K562 (cell line): ENCODE data around the gene PPOX. TPM values are rescaled to one million over a fixed set of nuclear protein-coding genes. Genes with fewer than 3 reads are reported as not detected.
A peak's percentile ranks its signal among the peaks of the same experiment; 100 is the strongest.

Experiments
- ARID3B ChIP-seq: fragments of 250-450 bp; sonication (Bioruptor Pico); IDR thresholded peaks from 2 replicates; pipeline ENCODE4 v1.4.0; 2020; ENCODE audit warnings: borderline replicate concordance
- ATF3 ChIP-seq, 2 experiments: fragments of 450-650 bp in 1 of 2; sonication (generic) in 1 of 2; formaldehyde crosslinking in 1 of 2; IDR thresholded peaks in 1 of 2; conservative IDR thresholded peaks in 1 of 2; 2 replicates each; pipeline versions ENCODE4 v1.6.1 to v1.8.1; 2016 to 2023; ENCODE audit warnings: mild to moderate bottlenecking in 2 of 2, moderate library complexity in 2 of 2, inconsistent platforms in 1 of 2, missing genetic modification reagents in 1 of 2
- C11orf30 ChIP-seq: fragments of 450-650 bp; IDR thresholded peaks from 2 replicates; pipeline ENCODE4 v1.6.1; 2016; ENCODE audit warnings: low read depth, mild to moderate bottlenecking
- CBFA2T3 ChIP-seq: fragments of 450-650 bp; IDR thresholded peaks from 2 replicates; pipeline ENCODE4 v1.6.1; 2017
- CBX5 ChIP-seq: IDR thresholded peaks from 2 replicates; pipeline ENCODE4 v1.6.1; 2014; ENCODE audit warnings: low read depth, borderline replicate concordance
- CREB5 ChIP-seq: fragments of 250-450 bp; sonication (Bioruptor Pico); IDR thresholded peaks from 2 replicates; pipeline ENCODE4 v1.5.0; 2020; ENCODE audit warnings: mild to moderate bottlenecking
- ELK3 ChIP-seq: fragments of 450-650 bp; formaldehyde crosslinking; IDR thresholded peaks from 2 replicates; pipeline ENCODE4 v1.4.0; 2020; ENCODE audit warnings: mild to moderate bottlenecking
- FUS ChIP-seq: fragments of 200-400 bp; formaldehyde crosslinking; optimal IDR thresholded peaks from 2 replicates; pipeline ENCODE3; 2017; ENCODE audit warnings: low read depth, low read length
- GATA2 ChIP-seq: sonication (generic); formaldehyde crosslinking; IDR thresholded peaks from 2 replicates; pipeline ENCODE4 v1.4.0; 2020; ENCODE audit warnings: mild to moderate bottlenecking, missing genetic modification reagents
- KDM2B ChIP-seq: fragments of 250-450 bp; sonication (Bioruptor Pico); IDR thresholded peaks from 2 replicates; pipeline ENCODE4 v1.8.0; 2021; ENCODE audit warnings: mild to moderate bottlenecking, moderate library complexity
- MYNN ChIP-seq, 2 experiments: sonication (generic); formaldehyde crosslinking in 1 of 2; IDR thresholded peaks; 2 replicates each; pipeline versions ENCODE4 v1.5.0 to v1.6.1; 2016 to 2020; ENCODE audit warnings: antibody characterized with exemption in 1 of 2, missing genetic modification reagents in 1 of 2
- TBL1XR1 ChIP-seq, 2 experiments: IDR thresholded peaks; 2 replicates each; pipeline ENCODE4 v1.6.1; 2012; ENCODE audit warnings: improper control_type of control experiment in 2 of 2, low read length in 2 of 2, mild to moderate bottlenecking in 1 of 2
- TFAM ChIP-seq: fragments of 250-450 bp; sonication (Bioruptor Pico); conservative IDR thresholded peaks from 2 replicates; pipeline ENCODE4 v1.5.0; 2021; ENCODE audit warnings: mild to moderate bottlenecking, moderate library complexity
- YBX1 ChIP-seq: fragments of 450-650 bp; IDR thresholded peaks from 2 replicates; pipeline ENCODE4 v1.7.1; 2016; ENCODE audit warnings: mild to moderate bottlenecking
- ZC3H11A ChIP-seq: IDR thresholded peaks from 2 replicates; pipeline ENCODE4 v1.6.1; 2012; ENCODE audit warnings: low read depth, low read length, improper control_type of control experiment
- ZNF217 ChIP-seq: sonication (generic); formaldehyde crosslinking; IDR thresholded peaks from 2 replicates; pipeline ENCODE4 v1.8.0; 2022; ENCODE audit warnings: mild to moderate bottlenecking, missing genetic modification reagents
- ZNF3 ChIP-seq: fragments of 250-450 bp; sonication (Bioruptor Pico); IDR thresholded peaks from 2 replicates; pipeline ENCODE4 v1.5.0; 2021; ENCODE audit warnings: mild to moderate bottlenecking, moderate library complexity
- polyA plus RNA-seq, 8 experiments: library from polyadenylated mRNA; depleted of rRNA in 4 of 8; stranded (reverse) in 5 of 8; unstranded in 3 of 8; fragments of >200 nt; fragmentation: Nextera tagmentation in 2 of 8; fragmentation: Illumina TruSeq in 1 of 8; extraction: Ambion mirVana in 2 of 8; extraction: Trizol in 1 of 8; gene quantifications; 2 replicates each; pipeline versions ENCODE4 v1.2.1 to v1.2.3, GENCODE V29; 2011 to 2014; ENCODE audit warnings: inconsistent platforms in 1 of 8, missing spikeins in 1 of 8
- total RNA-seq, 7 experiments: library from RNA; depleted of rRNA in 6 of 7; stranded (reverse); fragments of >200 nt in 6 of 7; fragmentation: Illumina TruSeq in 2 of 7; extraction: Trizol in 2 of 7; gene quantifications; 2 replicates each; pipeline versions ENCODE4 v1.2.1 to v1.2.3, GENCODE V29; 2011 to 2021; ENCODE audit warnings: low replicate concordance in 1 of 7
- TF ChIP-seq, protein P1 (sequence below), 2 experiments: IDR thresholded peaks; 2 replicates each; pipeline ENCODE4 v1.6.1; 2011; ENCODE audit warnings: borderline replicate concordance in 1 of 2, control low read depth in 1 of 2, low read depth in 1 of 2, low read length in 1 of 2, mild to moderate bottlenecking in 1 of 2, mixed read lengths in 1 of 2, moderate library complexity in 1 of 2; ENCODE audit not compliant: insufficient read depth in 1 of 2, insufficient read length in 1 of 2, poor library complexity in 1 of 2, severe bottlenecking in 1 of 2; ENCODE audit errors: extremely low read depth in 1 of 2
- TF ChIP-seq, protein P2 (sequence below): sonication (generic); formaldehyde crosslinking; IDR thresholded peaks from 2 replicates; pipeline ENCODE4 v1.8.1; 2023; ENCODE audit warnings: mild to moderate bottlenecking, missing genetic modification reagents, moderate library complexity

The PPOX gene
- total and polyA plus RNA-seq, 9 of the 15 experiments (the other 6 are each of a cell fraction or from before 2014, with no cell fraction given) = 17.0 to 57.1 (median 38.9) TPM

DNA sequence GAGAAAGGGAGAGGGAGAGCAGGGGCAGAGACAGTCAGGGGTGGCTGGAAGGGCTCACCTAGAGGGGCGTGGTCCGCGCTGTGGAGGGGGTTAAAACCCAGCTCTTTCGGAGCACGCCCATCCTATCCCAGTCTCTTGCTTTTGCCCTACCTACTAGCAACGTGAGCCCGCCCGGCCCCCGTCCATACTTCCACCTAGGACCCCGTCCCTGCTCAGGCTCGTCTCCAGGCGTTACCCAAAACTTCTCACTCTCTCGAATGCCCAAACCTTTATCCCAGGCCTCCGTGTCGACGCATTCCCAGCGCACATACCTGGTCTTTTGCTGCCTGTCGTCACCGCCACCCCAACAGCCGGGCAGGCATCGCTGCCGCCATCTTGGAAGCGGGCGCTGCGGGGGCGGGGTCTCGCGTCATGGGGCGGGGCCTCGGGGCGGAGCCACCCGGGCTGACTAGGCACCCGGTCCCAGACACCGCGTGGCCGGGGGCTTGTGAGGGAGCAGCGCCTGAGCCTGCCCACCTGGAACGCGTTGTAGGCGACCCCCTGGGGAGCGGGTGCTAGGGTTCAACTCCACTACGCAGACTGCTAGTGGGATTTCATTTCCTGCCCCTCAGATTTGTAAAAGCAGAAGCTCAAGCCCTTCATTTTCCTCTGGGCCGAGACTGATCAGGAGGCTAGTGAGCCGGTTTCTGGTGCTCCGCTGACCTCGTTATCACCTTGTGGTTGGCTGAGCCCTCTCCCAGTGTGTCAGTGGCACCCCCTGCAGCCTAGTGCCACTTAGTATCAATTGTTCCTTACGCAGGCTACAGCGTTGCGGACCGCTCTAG lies 11.1 kb downstream of the PPOX start, which contains the start of gene B4GALT3 (continued):
- no peak for TF ChIP-seq CREB5 (CRISPR knock-in tag)
- peak; percentile 51; the same call in 1 of the 2 replicates for TF ChIP-seq GATA2 (CRISPR knock-in tag)
- TF ChIP-seq CBFA2T3 = no peak; the same call in 1 of the 2 replicates
- TF ChIP-seq CBX5 = no peak
- TF ChIP-seq ZNF217 = no peak
- peak; percentile 31; the same call in 1 of the 2 replicates for TF ChIP-seq ATF3 (IDR thresholded peaks at IDR 0.05)
- TF ChIP-seq ATF3 (CRISPR knock-in tag; conservative IDR thresholded peaks at IDR 0.05) = no peak
- TF ChIP-seq ARID3B (CRISPR knock-in tag) = no peak
- no peak for TF ChIP-seq YBX1
- no peak for TF ChIP-seq ZC3H11A
- peak; percentile 62 for TF ChIP-seq C11orf30
- TF ChIP-seq, protein P1, sequence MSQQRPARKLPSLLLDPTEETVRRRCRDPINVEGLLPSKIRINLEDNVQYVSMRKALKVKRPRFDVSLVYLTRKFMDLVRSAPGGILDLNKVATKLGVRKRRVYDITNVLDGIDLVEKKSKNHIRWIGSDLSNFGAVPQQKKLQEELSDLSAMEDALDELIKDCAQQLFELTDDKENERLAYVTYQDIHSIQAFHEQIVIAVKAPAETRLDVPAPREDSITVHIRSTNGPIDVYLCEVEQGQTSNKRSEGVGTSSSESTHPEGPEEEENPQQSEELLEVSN (IDR thresholded peaks at IDR 0.05; ENCODE audit: borderline replicate concordance in 1 of 2, extremely low read depth in 1 of 2, insufficient read depth in 1 of 2, insufficient read length in 1 of 2, low read depth in 1 of 2, low read length in 1 of 2, poor library complexity in 1 of 2, severe bottlenecking in 1 of 2) = peak; percentile 85 to 91
- TF ChIP-seq FUS = no peak
- TF ChIP-seq KDM2B (CRISPR knock-in tag) = peak; percentile 84; the same call in 1 of the 2 replicates
- no peak for TF ChIP-seq MYNN (IDR thresholded peaks at IDR 0.05)
- no peak for TF ChIP-seq MYNN (CRISPR knock-in tag; IDR thresholded peaks at IDR 0.05)
- TF ChIP-seq TBL1XR1 (IDR thresholded peaks at IDR 0.05; ENCODE audit: low read length in 2 of 2) = peak; percentile 46 to 68; a peak in 2 of 4 replicates
- TF ChIP-seq ELK3 (CRISPR knock-in tag) = no peak
- no peak for TF ChIP-seq ZNF3
- TF ChIP-seq, protein P2, sequence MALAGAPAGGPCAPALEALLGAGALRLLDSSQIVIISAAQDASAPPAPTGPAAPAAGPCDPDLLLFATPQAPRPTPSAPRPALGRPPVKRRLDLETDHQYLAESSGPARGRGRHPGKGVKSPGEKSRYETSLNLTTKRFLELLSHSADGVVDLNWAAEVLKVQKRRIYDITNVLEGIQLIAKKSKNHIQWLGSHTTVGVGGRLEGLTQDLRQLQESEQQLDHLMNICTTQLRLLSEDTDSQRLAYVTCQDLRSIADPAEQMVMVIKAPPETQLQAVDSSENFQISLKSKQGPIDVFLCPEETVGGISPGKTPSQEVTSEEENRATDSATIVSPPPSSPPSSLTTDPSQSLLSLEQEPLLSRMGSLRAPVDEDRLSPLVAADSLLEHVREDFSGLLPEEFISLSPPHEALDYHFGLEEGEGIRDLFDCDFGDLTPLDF (CRISPR knock-in tag) = peak; percentile 65; the same call in 1 of the 2 replicates
- no peak for TF ChIP-seq TFAM (CRISPR knock-in tag)
